Endothelial cell (in vitro differentiated cells): ENCODE data around the gene SLC37A1. TPM values are rescaled to one million over a fixed set of nuclear protein-coding genes. Genes with fewer than 3 reads are reported as not detected.

ENCODE experiments used
- DNase-seq: peaks from one replicate; pipeline ENCODE4 v3.0.0; 2021; ENCODE audit warnings: low spot score
- H3K27ac Mint-ChIP-seq: one replicate; pipeline ENCODE4 v1.8.0; 2021; ENCODE audit warnings: mixed read lengths, inconsistent platforms; ENCODE audit not compliant: unreplicated experiment
- H3K27me3 Mint-ChIP-seq: one replicate; pipeline ENCODE4 v1.8.0; 2021; ENCODE audit warnings: mild to moderate bottlenecking, moderate library complexity, mixed read lengths, inconsistent platforms; ENCODE audit not compliant: unreplicated experiment
- H3K36me3 Mint-ChIP-seq: one replicate; pipeline ENCODE4 v1.8.0; 2021; ENCODE audit warnings: mild to moderate bottlenecking, low read depth, mixed read lengths, inconsistent platforms; ENCODE audit not compliant: unreplicated experiment
- H3K4me1 Mint-ChIP-seq: one replicate; pipeline ENCODE4 v1.8.0; 2021; ENCODE audit warnings: mild to moderate bottlenecking, mixed read lengths, inconsistent platforms; ENCODE audit not compliant: unreplicated experiment
- H3K4me3 Mint-ChIP-seq: one replicate; pipeline ENCODE4 v1.8.0; 2021; ENCODE audit warnings: mild to moderate bottlenecking, mixed read lengths, inconsistent platforms; ENCODE audit not compliant: unreplicated experiment
- H3K9me3 Mint-ChIP-seq: one replicate; pipeline ENCODE4 v1.8.0; 2021; ENCODE audit warnings: mixed read lengths, inconsistent platforms; ENCODE audit not compliant: unreplicated experiment
- CTCF ChIP-seq: fragments of 200-600 bp; sonication (generic); IDR thresholded peaks from one replicate; pipeline ENCODE4 v1.5.0; 2021; ENCODE audit warnings: antibody characterized with exemption; ENCODE audit not compliant: unreplicated experiment
- total RNA-seq: library from RNA; stranded (reverse); fragmentation: NEBNext Ultra II Directional; extraction: Animal tissue kit (Norgen Biotek cat#: 25700); gene quantifications from one replicate; pipeline ENCODE4 v1.2.1, GENCODE V29; 2021; ENCODE audit not compliant: unreplicated experiment

SLC37A1 gene
- total RNA-seq, 1 donor from 2014 or later = 12.3 TPM

DNA sequence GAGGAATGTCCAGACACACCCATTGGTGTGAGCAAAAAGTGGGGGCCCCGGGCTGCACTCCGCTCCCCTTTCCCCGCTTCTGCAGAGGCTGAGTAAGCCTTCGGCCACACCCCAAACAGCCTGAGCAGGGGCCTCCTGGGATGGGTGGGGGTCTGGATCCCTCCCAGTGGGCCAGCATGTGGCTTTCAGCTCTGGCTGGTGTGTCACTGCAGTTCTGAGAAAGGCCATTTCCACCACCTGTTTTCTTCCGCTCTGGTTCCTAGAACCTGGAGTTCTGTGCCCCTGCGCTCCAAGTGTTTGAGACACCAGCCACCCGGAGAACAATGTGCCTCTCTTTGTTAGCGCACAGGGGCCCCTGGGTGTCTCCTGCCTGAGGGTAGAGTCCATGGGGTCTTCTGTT is 30.9 kb downstream of the SLC37A1 start:
- no peak for DNase-seq
- TF ChIP-seq CTCF = no peak
- no peak overlapping the region for H3K4me3 Mint-ChIP-seq
- no peak overlapping the region for H3K27ac Mint-ChIP-seq
- H3K27me3 Mint-ChIP-seq = no peaks in the 10 kb centered on the region
- H3K4me1 Mint-ChIP-seq = no peaks in the 10 kb centered on the region
- no peaks in the 10 kb centered on the region for H3K9me3 Mint-ChIP-seq
- H3K36me3 Mint-ChIP-seq = peaks cover 16% of the 10 kb centered on the region

GRCh38 chr21:42545317-42545716 is 31.7 kb downstream of the SLC37A1 start:
- H3K9me3 Mint-ChIP-seq = no peaks in the 10 kb centered on the region
- no peak overlapping the region for H3K4me3 Mint-ChIP-seq
- TF ChIP-seq CTCF = no peak
- DNase-seq = no peak
- peaks cover 23% of the 10 kb centered on the region for H3K36me3 Mint-ChIP-seq
- no peak overlapping the region for H3K27ac Mint-ChIP-seq
- H3K27me3 Mint-ChIP-seq = no peaks in the 10 kb centered on the region
- H3K4me1 Mint-ChIP-seq = no peaks in the 10 kb centered on the region

DNA sequence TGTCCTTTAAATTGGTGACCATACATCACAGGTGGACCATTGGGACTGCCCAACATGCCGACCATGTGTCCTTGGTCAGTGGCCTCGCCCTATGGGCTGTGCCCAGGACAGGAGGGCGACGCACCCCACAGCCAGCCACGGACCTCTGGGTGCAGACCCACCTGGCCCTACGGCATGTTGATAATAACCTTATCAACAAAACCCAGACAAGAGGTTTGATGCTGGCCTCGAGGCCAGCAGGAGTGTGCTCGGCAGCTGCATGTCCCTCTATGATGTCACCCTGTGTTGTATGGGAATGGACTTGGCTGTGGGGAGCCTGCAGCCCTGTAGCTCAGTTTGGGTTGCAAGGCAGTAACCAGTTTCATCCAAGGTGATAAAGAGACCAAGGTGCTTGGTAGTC is 32.1 kb downstream of the SLC37A1 start:
- TF ChIP-seq CTCF = no peak
- Mint-ChIP-seq H3K9me3 (no peaks in the 10 kb centered on the region), H3K4me3 (no peak overlapping the region), H3K36me3 (peaks cover 23% of the 10 kb centered on the region), H3K27ac (no peak overlapping the region), H3K4me1 (no peaks in the 10 kb centered on the region), H3K27me3 (no peaks in the 10 kb centered on the region)
- DNase-seq = no peak

- no peak overlapping the region for H3K4me3 Mint-ChIP-seq
- TF ChIP-seq CTCF = no peak
- no peaks in the 10 kb centered on the region for H3K9me3 Mint-ChIP-seq
- no peaks in the 10 kb centered on the region for H3K27me3 Mint-ChIP-seq
- DNase-seq = no peak
- H3K4me1 Mint-ChIP-seq = no peaks in the 10 kb centered on the region
- H3K36me3 Mint-ChIP-seq = peaks cover 23% of the 10 kb centered on the region
- no peak overlapping the region for H3K27ac Mint-ChIP-seq
Measured at GRCh38 chr21:42546433-42546832, 32.8 kb downstream of the SLC37A1 start.

DNA sequence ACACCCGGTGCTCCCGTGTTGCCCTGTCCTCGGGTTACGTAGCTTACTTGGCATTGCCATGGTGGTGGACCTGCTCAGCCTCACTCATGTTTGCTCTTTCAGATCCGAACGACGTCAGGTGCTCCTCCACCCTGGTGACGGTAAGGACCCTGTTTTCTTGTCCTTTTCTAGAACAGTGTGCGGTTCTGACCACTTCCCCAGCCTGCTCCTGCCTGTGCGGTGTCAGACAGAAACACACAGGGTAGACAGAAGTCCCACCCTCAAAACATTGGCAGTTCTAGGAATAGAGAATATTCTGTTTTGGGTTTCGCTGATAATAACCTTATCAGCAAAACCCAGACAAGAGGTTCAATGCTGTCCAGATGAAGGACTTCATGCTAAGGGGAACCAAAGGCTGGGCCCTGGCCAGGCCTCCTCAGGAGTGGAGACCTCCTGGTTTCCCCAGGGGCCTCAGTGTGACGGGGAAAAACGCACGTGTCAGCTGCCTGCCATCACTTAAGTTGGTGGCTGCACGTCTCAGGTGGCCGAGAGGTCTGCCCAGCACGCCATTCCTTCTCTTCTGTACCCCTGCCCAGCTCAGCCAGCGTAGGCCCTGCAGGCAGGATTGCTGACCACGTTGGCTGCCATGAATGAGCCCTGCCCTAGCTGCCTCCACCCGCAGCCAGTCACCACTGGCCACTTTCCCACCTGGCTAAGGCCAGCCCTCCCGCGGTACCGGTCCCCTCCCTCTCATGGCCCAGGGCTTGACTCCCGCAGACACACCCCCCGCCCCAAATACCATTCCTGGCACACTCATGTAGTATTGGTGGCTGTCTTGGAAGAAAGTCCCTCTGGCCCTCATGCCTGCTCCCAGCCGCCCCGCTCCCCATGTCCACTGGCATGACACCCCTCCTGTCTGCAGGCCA is 33.6 kb downstream of the SLC37A1 start:
- no peak overlapping the region for H3K4me3 Mint-ChIP-seq
- no peak overlapping the region for H3K27ac Mint-ChIP-seq
- H3K36me3 Mint-ChIP-seq = peaks cover 23% of the 10 kb centered on the region
- no peaks in the 10 kb centered on the region for H3K27me3 Mint-ChIP-seq
- no peak for DNase-seq
- H3K9me3 Mint-ChIP-seq = no peaks in the 10 kb centered on the region
- no peak for TF ChIP-seq CTCF
- no peaks in the 10 kb centered on the region for H3K4me1 Mint-ChIP-seq
